ENCODE measurements around the gene MASP1.

GRCh38 chr3:187257471-187257870 lies 34.1 kb downstream of the MASP1 start:
- no peak for TF ChIP-seq NFE2L2 (conservative IDR thresholded peaks at IDR 0.05; ENCODE audit: low read length)
- no peak for TF ChIP-seq MAZ (IDR thresholded peaks at IDR 0.05; ENCODE audit: borderline replicate concordance, low read depth, low read length)
- TF ChIP-seq CTCF (IDR thresholded peaks at IDR 0.05): no peak
- no peak for TF ChIP-seq BCL3 (IDR thresholded peaks at IDR 0.05)
- TF ChIP-seq HOXA7 (CRISPR knock-in tag; IDR thresholded peaks at IDR 0.05): no peak
- no peak for TF ChIP-seq POLR2A (IDR thresholded peaks at IDR 0.05; ENCODE audit: low read length)
- TF ChIP-seq USF2 (IDR thresholded peaks at IDR 0.05): no peak
- no peak for TF ChIP-seq ESRRA (IDR thresholded peaks at IDR 0.05; ENCODE audit: borderline replicate concordance, low read length)
- no peak for TF ChIP-seq MAX (IDR thresholded peaks at IDR 0.05)
- no peak for TF ChIP-seq EP300 (IDR thresholded peaks at IDR 0.05)
